SKM-1 (cell line): ENCODE data around the gene PARK7.
"Not testable (repeated sequence)": the region's sequence is repeated elsewhere in the genome, so short reads cannot be mapped to it uniquely, and the experiment has no call there.

ENCODE experiments used
- DNase-seq: peaks from one replicate; lab custom pipeline; 2025; ENCODE audit not compliant: unreplicated experiment; lab: John Stamatoyannopoulos, UW

The PARK7 gene

GRCh38 chr1:7942214-7942921, 19.1 kb upstream of the PARK7 start:
- DNase-seq: peak; percentile 92

GRCh38 chr1:7943251-7943650, 18.3 kb upstream of the PARK7 start:
- no peak for DNase-seq

GRCh38 chr1:7948960-7949359, 12.6 kb upstream of the PARK7 start:
- no peak for DNase-seq

- not testable (repeated sequence) for DNase-seq
Measured at GRCh38 chr1:7952791-7953190, 8.7 kb upstream of the PARK7 start.

GRCh38 chr1:7953850-7954609, 7.5 kb upstream of the PARK7 start:
- DNase-seq: peak; percentile 82

- no peak for DNase-seq
Measured at GRCh38 chr1:7954683-7955082, 6.8 kb upstream of the PARK7 start.

GRCh38 chr1:7956218-7957032, 5.1 kb upstream of the PARK7 start:
- DNase-seq: no peak

- no peak for DNase-seq
Measured at GRCh38 chr1:7960165-7960564, 1.3 kb upstream of the PARK7 start.

GRCh38 chr1:7960867-7961215, 670 bp upstream of the PARK7 start:
- no peak for DNase-seq

- no peak for DNase-seq
Measured at GRCh38 chr1:7962014-7962335, 464 bp downstream of the PARK7 start.

GRCh38 chr1:7962636-7963377, 1.3 kb downstream of the PARK7 start:
- DNase-seq: no peak

GRCh38 chr1:7963378-7963730, 1.8 kb downstream of the PARK7 start:
- DNase-seq: not testable (repeated sequence)

GRCh38 chr1:7963841-7964240, 2.3 kb downstream of the PARK7 start:
- DNase-seq: not testable (repeated sequence)

- no peak for DNase-seq
Measured at GRCh38 chr1:7964476-7964875, 3.0 kb downstream of the PARK7 start.

- no peak for DNase-seq
Measured at GRCh38 chr1:7967196-7967595, 5.7 kb downstream of the PARK7 start.

- no peak for DNase-seq
Measured at GRCh38 chr1:7967651-7968050, 6.1 kb downstream of the PARK7 start.

GRCh38 chr1:7970246-7970645, 8.7 kb downstream of the PARK7 start:
- DNase-seq: no peak

- no peak for DNase-seq
Measured at GRCh38 chr1:7971024-7971423, 9.5 kb downstream of the PARK7 start.

GRCh38 chr1:7972285-7972684, 10.8 kb downstream of the PARK7 start:
- no peak for DNase-seq

GRCh38 chr1:7973086-7973485, 11.6 kb downstream of the PARK7 start:
- no peak for DNase-seq

GRCh38 chr1:7975212-7975865, 13.8 kb downstream of the PARK7 start:
- DNase-seq: peak; percentile 59
